ENCODE measurements around the gene RNF144A.

The RNF144A gene

DNA sequence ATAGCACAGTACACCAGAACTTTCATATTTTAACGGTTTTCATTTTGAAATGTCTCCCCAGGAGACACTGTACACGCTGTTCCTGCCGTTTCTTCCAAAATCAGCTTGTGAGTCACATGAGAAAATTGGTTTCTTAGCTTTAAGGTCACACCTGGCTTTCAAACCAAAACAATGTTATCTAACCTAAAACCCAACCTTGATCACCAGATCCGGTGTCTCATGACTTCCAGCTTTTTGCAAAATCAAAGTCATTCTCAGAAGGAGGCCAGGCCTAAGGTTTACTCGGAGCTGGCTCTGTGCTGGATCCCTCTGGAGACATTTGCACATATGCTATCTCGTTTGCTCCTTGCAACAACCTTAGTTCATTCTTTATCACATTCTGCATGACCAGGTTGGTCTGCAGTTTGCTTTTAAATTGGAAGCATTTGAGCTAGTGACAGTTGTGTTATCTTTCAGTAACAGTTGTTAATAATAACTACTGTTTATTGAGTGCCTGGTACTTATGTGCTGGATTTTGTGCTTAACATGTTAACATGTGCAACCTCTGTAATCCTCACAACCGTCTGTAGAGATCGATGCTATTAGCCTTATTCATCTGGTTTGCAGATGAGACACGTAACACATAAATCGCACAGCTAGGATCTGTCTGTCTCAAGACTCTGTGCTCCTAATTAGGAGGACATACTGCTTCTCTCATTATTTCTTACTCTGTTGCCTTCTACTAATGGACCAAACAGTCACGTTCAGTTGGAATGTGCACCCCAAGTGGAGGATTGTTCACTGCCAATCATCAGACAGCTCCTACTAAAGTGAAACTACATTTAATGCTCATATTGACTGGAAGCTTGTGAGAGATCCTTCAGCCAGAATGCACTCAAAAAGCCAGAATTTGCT, 105.5 kb downstream of the RNF144A start:
- no peak for DNase-seq (ENCODE audit: low read depth in 3 of 3)

DNA sequence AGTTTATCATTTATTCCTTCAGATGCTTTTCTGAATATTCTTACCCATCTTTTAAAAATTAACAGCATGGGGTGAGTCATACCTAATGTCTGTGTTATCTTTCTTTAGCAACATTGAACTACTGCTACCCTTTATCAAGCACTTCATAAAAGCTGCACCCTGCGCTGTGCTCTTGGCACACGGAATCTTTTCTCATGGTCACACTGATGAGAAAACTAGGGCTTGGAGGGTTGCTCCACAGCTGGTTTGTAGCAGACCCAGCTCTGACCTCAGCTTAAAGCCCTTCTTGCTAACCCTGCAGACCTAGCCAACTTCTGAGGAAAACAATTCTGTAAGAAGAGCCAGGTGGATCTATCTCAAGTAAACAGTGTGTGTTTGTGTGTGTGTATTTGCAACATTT, 106.3 kb downstream of the RNF144A start:
- no peak for DNase-seq (ENCODE audit: low read depth in 3 of 3)

DNA sequence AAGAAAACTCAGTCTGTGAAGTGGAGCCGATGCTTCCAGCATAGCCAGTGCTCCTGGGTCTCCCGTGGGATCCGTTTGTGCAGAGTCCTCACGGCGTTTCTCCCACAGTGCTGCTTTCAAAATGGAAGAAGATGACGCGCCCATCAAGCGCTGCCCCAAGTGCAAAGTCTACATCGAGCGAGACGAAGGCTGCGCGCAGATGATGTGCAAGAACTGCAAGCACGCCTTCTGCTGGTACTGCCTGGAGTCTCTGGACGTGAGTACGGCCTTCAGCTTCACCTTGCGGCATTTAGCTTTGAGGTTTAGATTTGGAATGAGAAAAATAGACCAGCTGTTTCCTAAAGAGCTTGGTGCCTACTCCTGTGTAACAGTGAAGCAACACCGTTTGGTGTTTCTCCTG, 107.0 kb downstream of the RNF144A start:
- DNase-seq (ENCODE audit: low read depth in 3 of 3) = no peak

DNA sequence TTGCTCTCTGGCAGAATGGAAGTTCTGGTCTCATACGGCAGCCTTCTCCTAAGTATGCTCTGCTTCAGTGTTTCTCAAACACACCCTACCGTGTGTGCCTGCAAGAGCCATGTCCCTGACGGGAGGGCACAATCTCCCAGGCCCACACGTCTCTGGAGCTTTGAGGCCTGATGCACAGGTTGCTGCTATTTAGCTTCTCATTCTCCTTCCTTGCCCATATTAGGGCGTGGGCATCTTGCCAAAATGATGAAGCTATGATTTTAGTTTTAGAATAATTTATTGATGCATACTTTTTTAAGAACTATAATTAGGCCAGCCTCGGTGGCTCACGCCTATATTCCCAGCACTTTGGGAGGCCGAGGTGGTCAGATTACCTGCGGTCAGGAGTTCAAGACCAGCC, 107.9 kb downstream of the RNF144A start:
- no peak for DNase-seq (ENCODE audit: low read depth in 3 of 3)

DNA sequence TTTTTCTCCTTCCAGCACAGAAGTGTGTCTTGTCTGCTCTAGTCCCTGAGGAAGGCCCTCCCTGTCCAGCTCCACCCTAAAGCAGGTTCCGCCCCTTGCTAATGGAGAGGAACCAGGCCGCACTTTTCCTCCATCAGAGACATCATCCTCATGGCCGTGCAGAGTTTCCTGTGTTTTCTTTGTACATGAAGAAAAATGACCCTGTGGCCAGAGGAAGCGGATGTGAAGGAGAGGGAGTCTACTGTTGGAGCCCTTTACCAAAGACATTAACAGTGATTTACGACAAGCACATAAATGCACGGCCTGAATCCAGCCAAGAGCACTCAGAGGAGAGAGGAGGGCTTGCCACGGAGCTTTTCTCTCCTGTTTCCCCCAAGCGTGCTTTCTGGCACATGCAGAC, 109.5 kb downstream of the RNF144A start:
- no peak for DNase-seq (ENCODE audit: low read depth in 3 of 3)

DNA sequence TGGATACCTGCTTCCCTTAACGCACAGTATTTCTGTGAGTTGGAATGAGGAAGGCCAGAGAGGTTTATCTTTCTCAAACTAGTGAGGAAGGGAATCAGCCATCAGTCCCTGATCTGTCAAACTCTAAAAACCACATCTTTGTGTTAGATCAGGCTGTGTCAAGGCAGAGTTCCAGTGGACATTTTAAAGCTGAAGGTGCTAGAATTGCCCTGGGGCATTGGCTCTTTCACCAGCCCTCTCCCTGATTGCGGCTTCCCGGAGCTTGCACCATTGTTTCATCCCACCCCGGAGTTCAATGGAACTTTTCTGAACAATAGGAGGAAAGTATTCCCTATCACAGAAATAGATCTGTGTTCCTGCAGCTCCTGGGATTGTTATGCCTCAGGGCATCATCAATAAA, 110.2 kb downstream of the RNF144A start:
- no peak for DNase-seq (ENCODE audit: low read depth in 3 of 3)

DNA sequence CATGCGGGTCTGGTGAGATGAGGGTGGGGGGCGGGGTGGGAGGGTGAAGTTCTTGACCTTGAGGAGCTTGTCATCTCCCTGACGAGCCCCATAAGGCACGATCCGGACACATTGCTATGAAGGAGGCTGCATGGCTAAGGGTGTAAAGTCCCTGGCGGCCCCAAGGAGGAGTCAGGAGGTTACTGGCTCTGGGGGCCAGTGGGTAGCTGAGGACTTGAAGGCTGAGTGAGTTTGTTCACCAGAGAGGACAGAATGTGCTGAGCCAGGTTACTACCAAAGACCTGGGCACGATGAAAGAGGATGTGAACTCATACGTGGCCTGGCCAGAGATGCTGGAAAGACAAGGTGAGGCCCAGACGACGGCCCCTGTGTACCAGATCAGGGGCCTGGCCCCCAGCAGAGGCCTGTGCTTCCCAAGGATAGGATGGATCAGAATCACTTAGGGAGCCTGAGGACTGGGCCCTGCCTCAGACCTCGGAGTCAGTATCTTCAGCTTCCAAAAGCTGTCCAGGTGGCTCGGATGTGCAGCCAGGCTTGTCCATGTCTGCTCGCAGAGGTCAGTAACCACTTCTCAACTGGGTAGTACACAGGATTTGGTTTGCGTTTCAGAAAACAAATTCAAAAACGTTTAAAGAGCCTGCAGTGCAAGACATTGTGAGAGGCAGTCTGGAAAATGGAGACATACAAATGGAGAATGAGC, 110.9 kb downstream of the RNF144A start:
- DNase-seq (ENCODE audit: low read depth in 3 of 3) = no peak

DNA sequence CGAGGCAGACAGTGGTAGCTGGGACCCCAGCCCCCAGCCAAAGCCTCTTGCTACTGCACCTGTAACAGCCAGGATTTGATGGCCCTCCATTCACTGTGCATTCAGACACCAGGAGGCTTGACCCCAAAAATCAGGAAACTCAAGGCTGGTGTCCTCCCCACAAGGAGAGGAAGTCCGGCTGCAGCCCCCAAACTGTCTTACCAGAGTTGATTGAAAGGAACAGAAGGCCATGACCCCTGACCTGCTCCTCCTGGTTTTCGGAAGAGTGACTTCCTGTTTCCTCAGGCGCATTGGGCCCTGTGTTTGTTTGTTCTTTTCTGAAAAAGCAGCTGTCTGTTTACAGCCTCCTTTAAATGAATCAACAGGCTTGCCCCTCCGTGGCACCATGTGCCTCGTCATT, 111.6 kb downstream of the RNF144A start:
- DNase-seq (ENCODE audit: low read depth in 3 of 3) = no peak

DNA sequence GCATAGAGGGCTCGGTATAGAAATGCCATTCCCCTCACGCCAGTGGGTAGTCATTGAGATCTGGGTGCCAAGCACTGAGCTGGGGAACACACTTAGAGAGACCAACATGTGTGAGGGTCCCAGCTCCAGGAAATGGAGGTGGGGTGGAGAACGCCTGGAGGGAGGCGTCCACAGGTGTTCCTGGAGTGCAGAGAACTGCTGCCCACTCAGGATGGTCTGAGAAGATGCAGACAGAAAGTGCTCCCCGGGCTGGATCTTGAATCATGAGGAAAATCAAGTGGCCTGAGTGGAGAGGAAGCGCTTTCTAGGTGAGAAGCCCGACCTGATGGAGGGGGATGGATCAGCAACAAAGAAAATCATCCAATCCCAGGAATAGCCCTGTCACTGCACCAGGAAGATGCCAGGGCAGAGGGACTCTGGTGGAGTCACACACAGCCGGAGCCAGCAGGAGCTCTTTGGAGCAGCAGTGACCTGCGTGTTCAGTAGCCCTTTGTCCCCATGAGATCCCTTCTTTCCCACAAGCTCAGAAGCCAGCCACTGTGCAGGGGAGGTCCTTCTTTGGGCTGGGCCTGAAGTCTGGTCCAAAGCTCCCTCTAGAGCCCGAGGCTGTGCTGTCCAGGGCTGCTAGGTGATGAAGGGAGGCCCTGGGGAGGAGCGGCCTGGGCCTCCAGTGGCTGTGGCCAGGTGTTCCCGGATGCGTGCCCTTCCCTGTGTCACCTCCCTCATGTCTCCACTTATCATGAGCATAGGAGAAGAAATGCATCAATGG, 112.3 kb downstream of the RNF144A start:
- DNase-seq (ENCODE audit: low read depth in 3 of 3) = no peak

DNA sequence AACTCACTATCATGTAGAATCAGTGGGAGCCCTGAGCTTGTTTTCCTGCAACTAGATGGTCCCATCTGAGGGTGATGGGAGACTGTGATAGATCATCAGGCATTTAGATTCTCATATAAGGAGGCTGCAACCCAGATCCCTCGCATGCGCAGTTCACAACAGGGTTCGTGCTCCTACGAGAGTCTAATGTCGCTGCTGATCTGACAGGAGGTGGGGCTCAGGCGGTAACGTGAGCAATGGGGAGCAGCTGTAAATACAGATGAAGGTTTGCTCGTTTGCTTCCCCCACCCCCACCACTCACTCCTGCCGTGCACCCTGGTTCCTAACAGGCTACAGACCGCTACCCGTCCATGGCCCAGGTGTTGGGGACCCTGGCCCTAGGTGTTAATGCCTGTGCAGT, 113.6 kb downstream of the RNF144A start:
- DNase-seq (ENCODE audit: low read depth in 3 of 3) = no peak

DNA sequence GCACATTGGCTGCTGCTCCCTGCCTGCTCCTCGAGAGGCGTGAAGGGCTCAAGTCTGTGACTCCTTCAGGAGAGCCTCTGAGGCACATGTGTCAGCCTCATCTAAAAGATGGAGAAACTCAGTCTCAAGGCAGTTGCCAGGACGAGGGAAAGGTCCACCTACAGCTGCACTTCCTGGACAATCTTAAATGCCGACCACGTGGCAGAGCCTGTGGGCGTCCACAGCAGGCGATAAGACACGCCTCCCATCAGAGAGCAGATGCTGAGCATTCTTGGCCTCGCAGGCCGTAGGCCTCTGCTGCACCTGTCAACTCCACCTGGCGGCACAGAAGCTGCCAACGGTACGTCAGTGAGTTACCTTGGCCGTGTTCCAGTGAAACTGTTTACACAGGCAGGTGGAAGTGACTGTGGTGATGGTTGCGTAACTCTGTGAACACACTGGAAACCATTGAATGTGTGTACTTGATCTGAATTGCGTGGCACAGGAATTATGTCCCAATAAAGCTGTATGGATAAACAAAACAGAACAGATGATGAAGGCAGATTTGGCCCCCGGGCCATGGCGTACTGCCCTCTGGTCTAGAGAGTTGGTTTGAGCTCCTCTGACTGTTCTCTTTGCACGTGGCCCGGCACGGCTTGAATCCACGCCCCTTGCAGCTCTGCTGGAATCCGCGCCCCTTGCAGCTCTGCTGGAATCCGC, 114.5 kb downstream of the RNF144A start:
- DNase-seq (ENCODE audit: low read depth in 3 of 3) = no peak

DNA sequence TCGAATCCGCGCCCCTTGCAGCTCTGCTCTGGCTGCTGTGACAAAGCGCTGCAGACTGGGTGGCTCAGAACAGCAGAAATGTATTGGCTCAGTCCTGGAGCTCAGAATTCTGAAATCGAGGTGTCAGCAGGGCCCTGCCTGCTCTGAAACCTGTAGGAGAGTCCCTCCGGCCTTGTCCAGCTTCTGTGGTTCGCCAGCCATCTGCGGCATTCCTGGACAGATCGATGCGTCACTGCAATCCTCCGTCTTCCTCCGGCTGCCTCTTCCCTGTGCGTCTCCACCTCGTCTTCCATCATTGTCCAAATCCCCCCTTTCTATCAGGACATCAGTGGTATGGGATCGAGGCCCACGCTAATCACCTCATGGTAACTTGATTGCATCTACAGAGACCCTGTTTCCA, 115.2 kb downstream of the RNF144A start:
- DNase-seq (ENCODE audit: low read depth in 3 of 3) = no peak

DNA sequence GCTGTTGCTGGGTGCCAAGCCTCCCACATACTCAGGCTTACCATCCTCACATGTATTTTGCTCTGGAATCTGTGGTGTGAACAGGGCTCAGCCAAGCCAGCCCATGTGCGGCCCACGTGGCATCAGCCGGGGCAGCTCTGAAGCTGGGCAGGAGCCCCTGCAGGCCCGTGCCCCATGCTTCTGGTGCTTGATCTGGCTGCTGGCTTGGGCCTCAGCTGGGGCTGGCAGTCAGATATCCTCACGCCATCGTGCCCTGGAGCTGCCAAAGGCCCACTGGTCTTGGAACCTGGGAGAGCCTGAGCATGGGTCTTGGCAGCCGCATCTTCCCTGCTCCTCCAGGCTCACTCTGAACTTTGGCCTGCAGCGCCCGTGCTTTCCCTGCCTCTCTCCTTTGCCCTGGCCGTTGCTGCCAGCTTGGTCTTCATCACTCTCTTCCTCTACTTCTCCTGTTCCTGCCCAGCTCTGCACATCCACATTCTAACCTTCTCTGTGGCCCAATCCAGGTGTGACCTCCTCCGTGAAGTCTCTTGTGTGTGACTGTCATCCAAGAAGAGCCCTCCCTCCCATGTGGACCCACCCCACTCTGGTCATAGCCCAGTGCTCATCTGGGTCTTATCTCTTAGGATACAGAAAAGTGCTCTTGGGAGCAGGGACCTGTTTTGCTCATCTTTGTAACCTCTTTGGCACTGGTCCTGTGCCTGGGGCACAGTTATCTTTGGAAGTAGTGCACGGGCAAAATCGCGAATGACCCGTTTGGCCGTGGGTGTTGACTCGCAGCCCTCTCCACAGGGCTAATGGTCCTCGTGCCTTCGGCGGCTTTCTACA, 116.1 kb downstream of the RNF144A start:
- no peak for DNase-seq (ENCODE audit: low read depth in 3 of 3)

DNA sequence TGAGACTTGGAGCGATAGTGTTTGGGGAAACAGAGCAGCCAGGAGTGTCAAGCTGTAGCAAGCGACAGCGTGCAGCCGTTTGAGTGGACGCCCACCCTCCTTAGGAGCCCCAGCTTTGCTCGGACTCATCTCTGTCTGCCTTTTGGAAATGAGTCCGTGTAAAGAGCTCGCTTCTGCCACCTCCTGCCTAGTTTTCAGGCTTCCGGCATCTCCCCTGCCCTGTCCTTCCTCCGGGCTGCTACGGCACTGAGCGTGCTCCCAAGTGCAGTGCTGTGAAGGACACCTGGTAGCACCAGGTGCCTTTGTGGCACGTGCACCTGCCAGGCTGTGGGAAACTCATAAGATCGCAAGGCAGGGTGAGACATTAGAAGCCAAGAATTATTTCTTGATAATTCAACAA, 117.1 kb downstream of the RNF144A start:
- no peak for DNase-seq (ENCODE audit: low read depth in 3 of 3)

DNA sequence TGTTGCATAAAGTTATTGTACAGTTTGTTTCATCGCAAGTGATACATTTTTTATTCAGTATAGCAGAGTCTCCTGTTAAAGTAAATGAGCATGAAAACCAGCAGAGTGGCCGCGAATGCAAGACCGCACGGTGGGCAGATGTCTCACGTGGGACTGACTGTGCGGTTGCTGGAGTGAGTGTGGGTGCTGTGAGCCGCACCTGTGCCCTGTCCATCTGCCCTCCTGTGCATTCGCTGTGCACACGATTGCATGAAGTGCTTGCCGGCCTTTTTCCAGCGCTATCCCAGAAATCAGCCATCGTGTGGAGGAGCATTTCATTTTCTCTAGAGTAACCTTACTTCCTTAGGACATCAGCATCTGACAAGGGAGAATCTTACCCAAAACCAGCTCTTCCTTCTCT, 118.7 kb downstream of the RNF144A start:
- no peak for DNase-seq (ENCODE audit: low read depth in 3 of 3)

DNA sequence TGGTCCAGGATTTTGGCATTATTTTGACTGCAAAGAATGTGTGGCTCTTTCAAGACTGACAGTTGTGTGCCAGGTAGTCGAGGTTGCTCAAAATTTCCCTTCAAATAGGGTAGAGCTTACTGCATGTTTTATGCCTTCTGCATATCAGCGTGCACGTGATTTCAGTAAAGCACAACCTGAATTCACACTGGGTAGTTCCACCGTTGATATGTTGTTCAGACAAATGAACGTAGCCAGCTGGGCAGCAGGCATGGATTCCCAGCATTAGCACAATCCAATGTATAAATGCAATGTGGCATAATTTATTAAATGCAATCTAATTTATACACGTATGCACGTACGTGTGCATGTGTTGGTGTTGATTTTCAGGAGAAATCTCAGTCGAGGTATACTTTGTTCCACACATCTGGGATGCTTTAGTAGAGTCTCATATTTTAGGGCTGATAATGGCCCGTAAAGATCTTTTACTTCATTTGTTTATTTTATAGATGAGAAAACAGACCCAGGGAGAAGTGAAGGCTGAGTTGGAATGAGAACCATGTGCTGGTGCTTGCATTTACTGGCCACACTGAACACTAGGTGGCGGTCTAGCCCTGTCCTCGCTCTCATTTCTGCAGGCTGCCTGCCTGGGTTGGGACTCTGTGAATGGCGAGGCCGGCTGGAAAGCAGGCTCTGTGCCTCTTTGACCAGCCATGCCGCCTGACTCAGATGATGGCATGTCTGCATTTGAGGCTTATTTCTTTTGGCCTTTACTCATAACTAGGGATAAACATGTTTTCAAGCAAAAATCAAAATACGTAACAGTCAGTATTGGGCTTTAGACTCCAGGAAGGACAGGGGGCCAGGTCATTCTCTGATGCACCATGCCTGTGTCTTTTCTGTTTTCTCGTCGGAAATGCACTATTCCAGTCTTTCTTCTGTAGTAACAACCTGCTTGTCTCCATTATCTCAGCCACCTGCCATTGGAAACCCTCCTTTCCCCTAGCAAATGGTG, 120.4 kb downstream of the RNF144A start:
- peak; percentile 17 to 28 (median 23) for DNase-seq (ENCODE audit: low read depth in 3 of 3)

DNA sequence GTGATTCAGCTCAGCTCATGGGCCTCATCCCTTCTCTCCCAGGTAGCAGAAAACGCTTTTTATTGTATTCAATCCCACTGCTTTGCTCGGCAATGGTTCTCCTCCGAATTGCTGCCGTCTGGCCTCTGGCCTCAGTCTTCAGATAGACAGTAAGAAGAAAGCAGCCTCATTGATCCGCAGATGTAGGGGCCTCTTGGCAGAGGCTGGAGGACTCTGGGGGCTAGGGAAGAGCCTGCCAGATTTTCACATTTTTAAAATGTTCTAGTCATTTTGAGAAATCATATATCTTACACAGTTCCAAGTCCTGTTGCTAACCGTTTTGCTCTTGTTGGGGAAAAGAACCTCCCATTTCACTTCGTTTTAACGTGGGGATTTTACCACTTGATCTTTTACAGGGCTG, 123.3 kb downstream of the RNF144A start:
- DNase-seq (ENCODE audit: low read depth in 3 of 3) = no peak

DNA sequence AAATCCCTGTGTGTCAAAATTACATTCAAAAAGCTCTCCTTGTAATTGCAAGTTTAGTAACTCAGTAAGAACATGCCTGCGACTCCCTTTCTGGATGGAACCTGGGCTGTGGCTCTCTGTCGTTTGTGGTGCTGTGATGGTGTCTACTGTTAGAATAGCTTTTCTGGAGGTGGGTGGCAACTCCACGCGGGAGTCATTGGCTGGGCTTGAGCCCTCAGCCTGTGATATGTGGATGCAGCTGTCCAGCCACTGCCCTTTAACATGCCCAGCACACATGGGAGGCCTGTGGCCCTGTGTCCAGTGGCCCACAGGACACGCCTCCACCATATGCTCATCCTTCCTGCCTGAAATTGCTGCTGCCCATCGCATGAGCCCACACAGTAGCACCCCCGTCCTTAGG, 124.2 kb downstream of the RNF144A start:
- no peak for DNase-seq (ENCODE audit: low read depth in 3 of 3)

DNA sequence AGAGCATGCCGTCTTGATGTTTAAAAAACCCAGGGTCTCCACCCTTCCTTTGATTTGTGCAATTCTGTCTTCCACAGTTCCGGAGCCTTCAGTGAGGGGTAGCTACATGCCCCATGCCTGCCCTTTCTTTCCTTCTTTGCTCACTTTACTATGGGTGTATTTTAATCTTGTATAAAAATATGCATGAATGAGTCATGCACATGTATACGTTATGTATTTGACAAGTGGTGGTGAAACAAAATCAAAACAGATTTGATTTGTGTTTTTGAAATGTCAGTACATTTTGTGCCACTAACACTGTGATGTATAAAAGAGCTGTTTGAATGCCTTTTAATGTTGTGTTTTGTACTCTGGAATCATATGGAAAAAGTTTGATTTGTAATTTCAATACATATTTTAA, 126.5 kb downstream of the RNF144A start:
- DNase-seq (ENCODE audit: low read depth in 3 of 3) = no peak

Data from stimulated activated CD4-positive, alpha-beta T cell treated with anti-CD3 and anti-CD28 coated beads, TNF-alpha, amount 100 ng/mL, for 48 hours (primary cell).